Skeletal muscle tissue (tissue), 4 donors: ENCODE data around the gene AMOTL2. TPM values are rescaled to one million over a fixed set of nuclear protein-coding genes. Genes with fewer than 3 reads are reported as not detected.

Experiments used
- H3K27ac ChIP-seq: one replicate; pipeline ENCODE4 v1.7.0; 2013; ENCODE audit warnings: mild to moderate bottlenecking, low read depth, low read length, inconsistent platforms
- H3K27me3 ChIP-seq, 3 donors: one replicate each; pipeline ENCODE4 v1.7.0; 2013; ENCODE audit warnings: low read length in 3 of 3; ENCODE audit not compliant: control insufficient read depth in 3 of 3, insufficient read depth in 3 of 3
- H3K36me3 ChIP-seq, 3 donors: one replicate each; pipeline ENCODE4 v1.7.0; 2013; ENCODE audit warnings: low read length in 3 of 3; ENCODE audit not compliant: control insufficient read depth in 3 of 3, insufficient read depth in 3 of 3
- H3K4me1 ChIP-seq, 3 donors: one replicate each; pipeline ENCODE4 v1.7.0; 2013; ENCODE audit warnings: low read length in 3 of 3, mild to moderate bottlenecking in 3 of 3; ENCODE audit not compliant: control insufficient read depth in 3 of 3, insufficient read depth in 3 of 3
- H3K4me3 ChIP-seq, 3 donors: one replicate each; pipeline ENCODE4 v1.7.0; 2013; ENCODE audit warnings: low read length in 3 of 3
- H3K9ac ChIP-seq, 3 donors: one replicate each; pipeline ENCODE4 v1.7.0; 2013; ENCODE audit warnings: low read length in 3 of 3, mild to moderate bottlenecking in 3 of 3, moderate library complexity in 2 of 3, low read depth in 1 of 3
- H3K9me3 ChIP-seq, 3 donors: one replicate each; pipeline ENCODE4 v1.7.0; 2013; ENCODE audit warnings: low read length in 3 of 3; ENCODE audit not compliant: control insufficient read depth in 3 of 3
- total RNA-seq: library from RNA; depleted of rRNA; stranded (reverse); fragments of >200 nt; gene quantifications from one replicate; pipeline ENCODE4 v1.2.3, GENCODE V29; 2014
- donor health status: Osteomylitis.

Gene AMOTL2
- 56.9 TPM for total RNA-seq

DNA sequence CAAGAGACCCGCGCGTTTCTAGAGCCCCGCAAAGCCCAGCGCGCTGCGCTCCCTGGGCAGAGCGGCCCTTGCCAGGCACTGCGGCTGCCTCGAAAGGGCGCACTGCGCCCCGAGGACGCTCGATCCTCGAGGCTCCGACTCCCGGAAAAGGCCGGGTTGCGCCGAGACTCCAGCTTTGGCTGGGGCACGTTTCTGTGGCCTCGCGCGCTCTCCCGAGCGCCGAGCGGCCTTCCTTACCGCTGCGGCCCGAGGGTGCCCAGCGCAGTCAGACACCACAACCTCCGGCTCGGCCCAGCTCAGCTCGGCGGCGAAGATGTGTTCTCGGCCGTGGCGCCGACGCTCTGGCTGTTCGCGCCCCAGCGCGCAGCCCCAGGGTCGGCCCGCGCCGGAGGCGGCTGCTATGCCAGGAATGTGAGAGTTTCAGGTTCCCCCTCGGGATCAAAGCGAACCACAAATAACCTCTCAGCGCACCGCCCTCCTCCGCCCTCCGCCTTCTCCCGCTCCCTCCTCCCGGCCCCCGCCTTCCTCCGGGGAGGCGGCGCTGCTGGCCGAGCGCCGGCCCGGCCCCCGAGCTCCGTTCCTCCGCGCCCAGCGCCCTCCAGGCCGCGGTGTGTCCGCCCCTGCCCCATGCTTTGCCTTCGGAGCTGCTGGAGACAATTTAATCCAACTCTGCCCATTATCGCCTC lies at the start of gene AMOTL2:
Gene AMOTL2 (minus strand): TSS at position 343 of the 686 bp plus-strand sequence. CDS start 3,014 bp downstream, outside the sequence.
- H3K4me1 ChIP-seq, result peaks cover 46 to 76% (median 64%) of the 10 kb centered on the region in 3 donors
- no peaks in the 10 kb centered on the region for H3K27me3 ChIP-seq
- peak within 1 kb of the TSS; percentile 96 to 99 (median 98) for H3K9ac ChIP-seq

DNA sequence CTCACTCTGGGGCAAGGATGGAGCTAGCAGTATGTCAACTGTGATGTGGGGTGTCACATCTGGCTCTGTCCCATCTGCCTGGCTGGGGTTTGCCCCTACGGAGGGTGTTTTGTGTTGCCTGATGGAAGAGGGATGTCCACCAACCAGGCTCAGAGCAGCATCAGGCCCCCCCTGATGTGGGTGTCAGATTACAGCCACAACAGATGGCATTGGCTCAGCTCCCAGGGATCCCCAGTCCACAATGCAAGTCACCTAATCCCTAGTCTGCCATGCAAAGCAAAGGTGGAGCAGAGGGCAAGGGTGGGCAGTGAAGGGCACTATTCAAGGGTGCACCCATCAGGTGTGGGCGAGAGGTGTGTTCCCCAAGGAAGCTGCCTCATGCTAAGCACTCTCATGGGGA lies 48.9 kb upstream of the AMOTL2 start:
- no peaks in the 10 kb centered on the region for H3K9me3 ChIP-seq
- no peaks in the 10 kb centered on the region for H3K36me3 ChIP-seq
- no peak overlapping the region for H3K27ac ChIP-seq
- H3K4me1 ChIP-seq, result peaks cover 0 to 5% (median 3%) of the 10 kb centered on the region in 3 donors
- no peak overlapping the region for H3K4me3 ChIP-seq
- no peaks in the 10 kb centered on the region for H3K27me3 ChIP-seq
- H3K9ac ChIP-seq, result no peak overlapping the region

More for the DNA sequence above, at the start of gene AMOTL2:
- Histone ChIP-seq H3K27ac (peak within 1 kb of the TSS; percentile 97), H3K4me3 (peak within 1 kb of the TSS; percentile 86 to 88 (median 87)), H3K36me3 (peaks cover 19 to 27% (median 26%) of the 10 kb centered on the region in 3 donors), H3K9me3 (no peaks in the 10 kb centered on the region)

DNA sequence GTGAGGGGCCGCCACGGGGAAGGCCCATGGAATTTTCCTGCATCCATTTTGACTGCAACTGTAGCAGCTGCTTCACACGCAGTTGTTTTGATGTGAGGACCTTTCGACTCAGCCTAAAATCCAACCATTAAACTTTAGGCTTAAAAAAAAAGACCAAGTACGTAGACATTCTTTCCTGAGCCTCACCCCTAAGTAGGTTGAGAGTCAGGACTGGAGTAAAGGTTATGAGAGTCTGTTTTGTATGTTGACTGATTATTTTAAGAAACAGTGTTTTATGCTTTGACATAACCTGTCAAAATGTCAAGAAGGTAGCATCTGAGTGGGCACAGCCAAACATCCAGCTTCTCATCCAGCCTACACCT lies 45.7 kb upstream of the AMOTL2 start:
- H3K27me3 ChIP-seq, result no peaks in the 10 kb centered on the region
- no peak overlapping the region for H3K9ac ChIP-seq
- H3K9me3 ChIP-seq, result peaks cover 0 to 2% (median 0%) of the 10 kb centered on the region in 3 donors
- no peaks in the 10 kb centered on the region for H3K4me1 ChIP-seq
- no peak overlapping the region for H3K4me3 ChIP-seq
- H3K36me3 ChIP-seq, result no peaks in the 10 kb centered on the region
- no peak overlapping the region for H3K27ac ChIP-seq

DNA sequence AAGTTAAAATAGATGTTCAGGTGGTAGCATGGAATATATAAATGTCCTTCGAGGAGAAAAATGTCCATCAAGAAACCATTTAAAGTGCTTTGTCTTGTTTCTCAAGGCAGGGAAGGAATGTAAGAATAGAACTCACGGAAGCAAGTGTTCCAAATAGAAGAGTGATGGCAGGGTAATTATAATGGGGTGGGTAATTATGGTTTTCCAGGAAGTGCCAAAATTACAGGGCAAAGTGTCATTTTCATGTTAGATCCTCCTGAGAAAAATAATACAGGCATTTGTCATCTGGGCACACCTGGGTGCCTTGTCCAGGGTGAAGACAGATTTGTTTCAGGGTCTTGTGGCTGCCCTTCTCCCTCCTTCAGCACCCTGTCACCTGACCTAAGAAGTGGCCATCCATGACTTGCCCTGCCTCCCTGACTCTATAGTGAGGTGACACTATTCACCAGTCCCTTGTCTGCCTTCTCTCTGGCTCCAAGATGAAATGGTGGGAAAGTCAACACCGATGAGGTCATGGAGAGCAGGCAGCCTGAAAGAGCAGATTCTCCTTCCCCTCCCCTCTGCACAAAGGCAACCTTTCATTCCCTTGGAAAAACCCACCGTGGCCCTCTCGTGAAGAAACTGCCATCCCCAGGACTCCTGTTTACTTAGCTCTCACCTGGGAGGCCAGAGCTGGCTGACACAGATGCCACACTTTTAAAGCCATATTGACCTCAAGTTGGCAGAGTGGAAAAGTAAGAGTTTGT lies 45.1 kb upstream of the AMOTL2 start:
- Histone ChIP-seq H3K27me3 (no peaks in the 10 kb centered on the region), H3K4me1 (no peaks in the 10 kb centered on the region), H3K9ac (no peak overlapping the region), H3K36me3 (no peaks in the 10 kb centered on the region), H3K9me3 (peaks cover 0 to 2% (median 0%) of the 10 kb centered on the region in 3 donors), H3K27ac (no peak overlapping the region), H3K4me3 (no peak overlapping the region)

DNA sequence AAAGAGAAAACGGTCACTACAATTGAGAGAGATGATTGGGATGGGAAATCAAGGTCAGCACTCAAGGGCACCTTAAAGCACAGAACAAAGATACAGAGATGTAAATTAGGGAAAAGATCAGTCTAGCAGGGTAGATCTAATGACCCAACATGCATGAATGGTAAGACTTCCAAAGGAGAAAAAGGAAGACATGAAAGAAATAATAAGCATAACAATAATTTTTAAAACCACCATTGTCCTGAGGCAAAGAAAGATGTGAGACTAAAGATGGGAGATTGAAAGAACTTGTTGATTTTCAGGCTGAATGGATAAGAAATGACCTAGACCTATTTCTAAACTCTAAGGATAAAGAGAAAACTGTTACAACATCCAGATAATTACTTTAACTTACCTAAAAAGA lies 34.8 kb upstream of the AMOTL2 start:
- Histone ChIP-seq H3K27ac (no peak overlapping the region), H3K36me3 (no peaks in the 10 kb centered on the region), H3K27me3 (peaks cover 0 to 2% (median 0%) of the 10 kb centered on the region in 3 donors), H3K9ac (no peak overlapping the region), H3K9me3 (no peaks in the 10 kb centered on the region), H3K4me1 (peaks cover 8 to 11% (median 10%) of the 10 kb centered on the region in 3 donors), H3K4me3 (no peak overlapping the region)

DNA sequence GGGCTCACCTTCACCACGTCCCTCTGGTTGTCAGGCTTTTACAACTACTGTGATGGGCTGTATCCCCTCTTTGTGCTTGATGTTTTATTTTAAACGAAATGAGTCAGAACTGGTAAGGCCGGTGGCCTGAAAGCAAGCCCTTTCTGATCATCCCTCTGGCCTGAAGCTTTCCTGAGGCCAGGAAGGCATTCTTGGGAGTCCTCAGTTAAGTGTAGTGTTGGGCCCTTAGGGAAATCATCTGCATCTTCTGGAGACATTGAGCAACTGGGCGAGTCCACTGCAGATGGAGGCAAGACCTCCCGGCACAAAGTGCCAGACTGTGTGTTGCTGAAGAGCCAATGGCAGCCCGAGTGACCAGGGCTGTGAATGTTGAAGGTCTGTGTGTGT lies 33.0 kb upstream of the AMOTL2 start:
- no peak overlapping the region for H3K27ac ChIP-seq
- H3K36me3 ChIP-seq, result no peaks in the 10 kb centered on the region
- H3K4me1 ChIP-seq, result peaks cover 8 to 11% (median 10%) of the 10 kb centered on the region in 3 donors
- no peaks in the 10 kb centered on the region for H3K9me3 ChIP-seq
- peak overlapping the region in 2 of 3 donors; percentile 64 to 65 for H3K4me3 ChIP-seq
- H3K9ac ChIP-seq, result no peak overlapping the region
- peaks cover 0 to 2% (median 0%) of the 10 kb centered on the region in 3 donors for H3K27me3 ChIP-seq

DNA sequence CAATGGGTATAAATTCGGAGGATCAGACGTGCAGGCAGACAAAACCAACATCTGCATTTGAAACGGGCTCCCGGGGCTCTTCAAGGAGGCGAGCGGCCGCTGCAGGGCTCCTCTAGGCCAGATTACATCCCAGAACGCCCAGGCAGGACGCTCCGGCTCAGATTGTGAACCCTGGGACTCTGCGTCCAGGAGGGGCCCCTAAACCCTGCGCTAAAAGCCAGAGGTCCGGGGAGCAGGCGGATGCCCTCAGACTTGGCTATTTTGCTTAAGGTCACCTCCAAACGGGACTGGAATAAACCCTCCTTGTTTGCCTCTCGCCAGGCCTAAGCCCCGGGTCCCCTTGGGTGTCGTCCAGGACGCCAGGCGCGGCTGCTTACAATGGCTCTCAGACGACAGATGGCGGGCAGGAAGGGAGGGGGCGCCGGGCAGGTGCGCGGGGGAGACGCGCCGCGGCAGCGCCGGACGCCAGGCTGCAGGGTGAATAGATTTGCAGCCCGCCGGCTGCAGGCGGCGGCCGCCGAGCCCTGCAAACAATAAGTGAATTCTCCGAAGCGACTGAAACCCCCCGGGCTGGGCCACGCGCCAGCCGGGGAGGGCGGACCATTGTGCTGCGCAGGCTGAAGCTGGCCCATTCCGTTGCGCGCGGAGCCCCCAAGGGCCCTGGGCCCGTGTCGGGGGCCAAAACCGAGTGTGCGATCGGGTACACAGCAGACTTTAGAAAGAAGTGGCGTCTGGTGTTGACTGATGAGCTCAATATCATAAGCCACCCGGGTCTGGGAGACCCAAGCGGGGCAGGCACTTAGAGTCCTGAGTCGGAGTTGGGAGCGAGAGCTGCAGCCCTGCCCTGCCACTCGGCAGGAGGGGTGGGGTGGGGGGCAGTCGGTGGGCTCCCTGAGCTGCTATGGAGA lies 32.3 kb upstream of the AMOTL2 start:
- H3K27ac ChIP-seq, result no peak overlapping the region
- no peaks in the 10 kb centered on the region for H3K36me3 ChIP-seq
- H3K4me1 ChIP-seq, result peaks cover 8 to 11% (median 10%) of the 10 kb centered on the region in 3 donors
- H3K27me3 ChIP-seq, result peaks cover 0 to 2% (median 0%) of the 10 kb centered on the region in 3 donors
- peaks cover 0 to 2% (median 2%) of the 10 kb centered on the region in 3 donors for H3K9me3 ChIP-seq
- H3K9ac ChIP-seq, result peak overlapping the region; percentile 54 to 64 (median 57)
- peak overlapping the region; percentile 64 to 65 (median 64) for H3K4me3 ChIP-seq

DNA sequence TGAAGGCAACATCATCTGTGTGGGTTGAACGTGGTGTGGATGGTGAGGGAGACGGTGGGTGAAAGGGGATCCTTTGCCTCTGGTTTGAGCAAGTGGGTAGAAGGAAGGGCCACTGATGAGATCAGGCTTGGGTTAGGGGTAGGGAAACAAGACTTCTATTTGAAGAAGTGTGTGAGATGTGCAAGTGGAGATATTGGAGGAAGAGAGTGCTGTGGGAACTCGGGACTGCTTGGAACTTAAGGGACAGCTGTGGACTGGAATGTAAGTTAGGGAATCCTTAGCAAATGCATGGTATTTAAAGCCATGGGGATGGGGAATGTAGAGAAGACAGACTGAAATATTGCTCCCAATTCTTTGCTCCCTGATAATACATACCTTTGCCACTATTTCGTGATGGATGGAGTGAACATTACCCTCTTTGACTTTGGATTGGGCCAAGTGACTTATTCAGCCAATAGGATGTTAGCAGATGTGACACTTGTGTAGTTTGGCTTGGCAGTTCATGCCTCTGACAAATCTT lies 30.2 kb upstream of the AMOTL2 start:
- no peaks in the 10 kb centered on the region for H3K36me3 ChIP-seq
- H3K4me3 ChIP-seq, result no peak overlapping the region
- H3K9ac ChIP-seq, result no peak overlapping the region
- no peak overlapping the region for H3K27ac ChIP-seq
- H3K9me3 ChIP-seq, result peaks cover 0 to 2% (median 2%) of the 10 kb centered on the region in 3 donors
- H3K27me3 ChIP-seq, result peaks cover 0 to 2% (median 0%) of the 10 kb centered on the region in 3 donors
- H3K4me1 ChIP-seq, result peaks cover 8 to 11% (median 10%) of the 10 kb centered on the region in 3 donors

DNA sequence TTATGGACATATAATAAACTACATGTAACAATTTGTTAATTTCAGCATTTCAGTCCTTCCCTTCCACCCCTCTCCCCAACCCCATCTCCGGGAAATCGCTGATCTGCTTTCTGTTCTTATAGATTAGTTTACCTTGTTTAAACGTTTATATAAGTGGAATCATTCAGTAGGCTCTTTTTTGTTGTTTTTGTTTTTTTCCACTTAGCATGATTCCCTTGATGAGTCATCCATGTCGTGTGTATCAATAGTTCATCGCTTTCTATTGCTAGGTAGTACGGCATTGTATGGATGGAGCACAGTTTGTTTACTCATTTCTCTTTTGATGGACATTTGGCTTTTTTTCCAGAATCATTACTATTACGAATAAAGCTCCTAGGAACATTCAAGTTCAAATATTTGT lies 23.5 kb upstream of the AMOTL2 start:
- H3K9me3 ChIP-seq, result peaks cover 0 to 2% (median 2%) of the 10 kb centered on the region in 3 donors
- H3K27ac ChIP-seq, result no peak overlapping the region
- no peaks in the 10 kb centered on the region for H3K36me3 ChIP-seq
- no peak overlapping the region for H3K9ac ChIP-seq
- peaks cover 2 to 10% (median 3%) of the 10 kb centered on the region in 3 donors for H3K4me1 ChIP-seq
- H3K4me3 ChIP-seq, result no peak overlapping the region
- H3K27me3 ChIP-seq, result no peaks in the 10 kb centered on the region
